NT2/D1 (cell line): ENCODE measurements around the gene WBP1.
A peak's percentile ranks its signal among the peaks of the same experiment; 100 is the strongest.

Experiments used
- DNase-seq: peaks from one replicate; pipeline ENCODE4 v3.0.0-alpha.2; 2011; ENCODE audit warnings: low read depth, low spot score
- H3K27me3 ChIP-seq: 2 replicates; pipeline ENCODE4 v1.6.0; 2011; ENCODE audit warnings: mild to moderate bottlenecking; ENCODE audit not compliant: insufficient read length, insufficient read depth
- H3K36me3 ChIP-seq: 2 replicates; pipeline ENCODE4 v1.6.1; 2011; ENCODE audit warnings: mild to moderate bottlenecking, low read length, mixed read lengths; ENCODE audit not compliant: insufficient read depth, insufficient read length
- H3K4me1 ChIP-seq: 2 replicates; pipeline ENCODE4 v1.5.1; 2011; ENCODE audit not compliant: insufficient read depth, insufficient read length
- H3K4me3 ChIP-seq: 2 replicates; pipeline ENCODE4 v1.5.1; 2011; ENCODE audit warnings: low read depth; ENCODE audit not compliant: insufficient read length
- H3K9ac ChIP-seq: 2 replicates; pipeline ENCODE4 v1.6.0; 2011; ENCODE audit warnings: low read depth; ENCODE audit not compliant: insufficient read length
- H3K9me3 ChIP-seq: 2 replicates; pipeline ENCODE4 v1.5.1; 2011; ENCODE audit warnings: mild to moderate bottlenecking, low read length; ENCODE audit not compliant: insufficient read depth
- SUZ12 ChIP-seq: IDR thresholded peaks from 2 replicates; pipeline ENCODE4 v1.6.1; 2011; ENCODE audit not compliant: insufficient read length, insufficient read depth; ENCODE audit errors: extremely low read depth
- YY1 ChIP-seq: IDR thresholded peaks from 2 replicates; pipeline ENCODE4 v1.6.1; 2011; ENCODE audit not compliant: insufficient read length, insufficient read depth
- ZNF274 ChIP-seq: IDR thresholded peaks from 2 replicates; pipeline ENCODE4 v1.6.1; 2011; ENCODE audit warnings: mild to moderate bottlenecking, low read depth, low read length

WBP1 gene

GRCh38 chr2:74471332-74472065 lies 13.3 kb downstream of the WBP1 start:
- Histone ChIP-seq H3K9ac (peak overlapping the region; percentile 99), H3K36me3 (peaks cover 23% of the 10 kb centered on the region), H3K4me1 (no peaks in the 10 kb centered on the region), H3K9me3 (no peaks in the 10 kb centered on the region), H3K4me3 (peak overlapping the region; percentile 92), H3K27me3 (no peaks in the 10 kb centered on the region)
- no peak for TF ChIP-seq YY1
- TF ChIP-seq ZNF274, result no peak
- TF ChIP-seq SUZ12, result no peak
- DNase-seq, result no peak

DNA sequence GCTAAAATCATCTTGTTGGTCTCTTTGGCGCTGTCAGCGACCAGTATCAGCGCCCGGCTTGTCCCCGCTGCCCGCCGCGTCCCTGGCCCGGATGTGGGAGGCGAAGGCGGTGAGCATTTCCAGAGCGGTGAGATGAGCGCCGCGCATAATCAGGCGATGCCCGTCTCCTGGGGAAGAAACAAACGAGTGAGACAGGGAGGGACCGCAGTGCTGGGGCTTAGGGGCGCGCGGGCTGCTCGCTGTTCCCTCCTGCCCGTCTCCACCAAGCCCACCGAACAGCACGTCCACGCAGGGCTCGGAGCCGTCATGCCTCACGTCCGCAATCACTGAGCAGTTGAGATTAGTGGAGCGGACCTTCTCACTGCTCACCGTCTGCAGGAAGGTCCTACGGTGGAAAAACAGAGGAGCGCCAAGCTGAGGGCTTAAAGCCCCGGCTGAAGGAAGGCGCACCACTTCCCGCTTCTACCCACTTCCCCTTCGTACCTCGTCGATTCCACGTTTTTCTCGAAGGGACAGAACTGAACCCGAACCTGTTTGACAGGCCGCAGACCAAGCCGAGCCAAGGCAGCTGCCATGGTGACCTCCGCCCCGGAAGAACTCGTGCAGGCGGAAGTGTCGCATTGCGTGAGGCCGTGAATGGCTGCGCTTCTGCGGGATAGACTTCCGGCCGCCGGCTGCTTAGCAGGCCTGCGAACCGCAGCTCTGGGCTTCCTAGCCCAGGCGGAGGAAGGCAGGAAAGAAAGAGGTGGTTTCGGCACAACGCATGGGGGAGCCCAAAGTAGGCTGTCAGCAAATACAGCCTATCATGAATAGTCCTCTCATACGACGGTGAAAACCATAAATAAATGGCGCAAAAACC lies 14.1 kb downstream of the WBP1 start, which contains the start of gene MRPL53:
Gene MRPL53 (minus strand): TSS at position 595 of the 859 bp plus-strand sequence. CDS start 20 bp downstream, at position 575.
- peak within 1 kb of the TSS; percentile 92 for H3K4me3 ChIP-seq
- no peaks in the 10 kb centered on the region for H3K27me3 ChIP-seq
- peaks cover 31% of the 10 kb centered on the region for H3K36me3 ChIP-seq
- TF ChIP-seq SUZ12 (no peak), YY1 (peak; percentile 74)
- no peaks in the 10 kb centered on the region for H3K9me3 ChIP-seq
- DNase-seq, result peak; percentile 92
- H3K4me1 ChIP-seq, result no peaks in the 10 kb centered on the region
- peak within 1 kb of the TSS; percentile 99 for H3K9ac ChIP-seq

DNA sequence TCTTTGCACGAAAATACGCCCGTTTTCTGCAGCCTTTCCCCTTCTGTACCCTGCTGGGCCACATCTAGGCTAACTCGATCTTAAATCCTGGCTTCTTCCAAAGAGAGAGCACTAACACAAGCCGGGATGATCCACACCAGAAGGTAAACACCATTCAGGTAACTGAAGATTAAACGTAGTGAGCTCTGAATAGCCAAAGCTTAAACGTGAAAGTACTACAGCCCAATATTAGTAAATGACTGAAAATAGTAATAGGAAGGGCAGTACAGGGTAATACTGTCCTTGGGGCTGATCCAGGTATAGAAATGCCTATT lies 14.7 kb downstream of the WBP1 start:
- peak overlapping the region; percentile 92 for H3K4me3 ChIP-seq
- peaks cover 36% of the 10 kb centered on the region for H3K36me3 ChIP-seq
- H3K27me3 ChIP-seq, result no peaks in the 10 kb centered on the region
- TF ChIP-seq YY1 (no peak), SUZ12 (no peak), ZNF274 (no peak)
- no peaks in the 10 kb centered on the region for H3K9me3 ChIP-seq
- H3K4me1 ChIP-seq, result no peaks in the 10 kb centered on the region
- H3K9ac ChIP-seq, result peak overlapping the region; percentile 99
- no peak for DNase-seq

DNA sequence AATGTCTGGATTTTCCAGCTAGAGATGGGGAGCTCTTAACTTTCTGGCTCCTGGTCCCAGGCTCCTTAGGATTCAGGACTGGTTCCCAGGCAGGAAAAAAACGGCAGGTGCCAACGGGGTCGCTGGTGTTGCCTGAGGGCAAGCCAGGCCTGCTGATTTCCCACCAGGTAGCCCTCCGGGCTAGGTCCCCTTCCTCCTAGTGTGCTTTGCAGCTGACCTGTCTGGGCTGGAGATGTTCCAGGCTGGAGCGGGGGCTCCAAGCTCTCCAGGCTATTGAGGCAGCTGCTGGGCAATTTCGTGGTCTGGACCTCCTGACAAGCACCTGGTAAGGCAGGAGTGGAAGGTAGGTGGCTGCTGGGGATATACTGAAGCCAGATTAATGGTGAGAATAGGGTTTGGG lies 16.2 kb downstream of the WBP1 start:
- H3K4me3 ChIP-seq, result no peak overlapping the region
- TF ChIP-seq SUZ12 (no peak), ZNF274 (no peak), YY1 (no peak)
- peaks cover 46% of the 10 kb centered on the region for H3K36me3 ChIP-seq
- no peaks in the 10 kb centered on the region for H3K27me3 ChIP-seq
- H3K9me3 ChIP-seq, result no peaks in the 10 kb centered on the region
- no peak overlapping the region for H3K9ac ChIP-seq
- no peak for DNase-seq
- H3K4me1 ChIP-seq, result no peaks in the 10 kb centered on the region

DNA sequence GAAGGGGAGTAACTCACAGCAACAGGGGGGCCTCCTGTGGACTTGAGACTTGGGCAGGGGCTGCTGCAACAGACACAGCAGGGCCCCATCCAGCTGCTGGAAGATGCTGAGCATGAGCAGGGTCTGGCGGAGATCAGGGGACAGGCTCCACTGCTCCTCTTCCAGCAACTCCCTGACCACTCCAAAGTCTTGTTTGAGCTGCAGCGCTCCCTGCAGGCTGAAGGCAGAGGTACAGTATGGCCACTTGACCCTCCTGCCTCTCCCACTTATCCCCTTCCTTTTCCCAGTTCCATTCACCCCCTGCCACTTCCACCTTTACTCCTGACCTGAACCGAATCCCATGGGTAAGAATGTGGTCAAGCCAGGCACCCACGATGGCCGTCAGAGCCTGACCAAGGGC lies 16.7 kb downstream of the WBP1 start:
- TF ChIP-seq SUZ12 (no peak), ZNF274 (no peak), YY1 (no peak)

GRCh38 chr2:74481431-74481830 lies 23.2 kb downstream of the WBP1 start:
- peak overlapping the region; percentile 75 for H3K4me3 ChIP-seq
- peak overlapping the region; percentile 85 for H3K9ac ChIP-seq
- TF ChIP-seq SUZ12 (no peak), YY1 (no peak), ZNF274 (no peak)
- no peaks in the 10 kb centered on the region for H3K9me3 ChIP-seq
- no peaks in the 10 kb centered on the region for H3K27me3 ChIP-seq
- H3K36me3 ChIP-seq, result peaks cover 48% of the 10 kb centered on the region
- DNase-seq, result no peak
- H3K4me1 ChIP-seq, result peaks cover 3% of the 10 kb centered on the region

More for the DNA sequence above, 16.7 kb downstream of the WBP1 start:
- Histone ChIP-seq H3K4me3 (no peak overlapping the region), H3K9ac (no peak overlapping the region), H3K9me3 (no peaks in the 10 kb centered on the region), H3K36me3 (peaks cover 50% of the 10 kb centered on the region), H3K27me3 (no peaks in the 10 kb centered on the region), H3K4me1 (no peaks in the 10 kb centered on the region)
- no peak for DNase-seq

DNA sequence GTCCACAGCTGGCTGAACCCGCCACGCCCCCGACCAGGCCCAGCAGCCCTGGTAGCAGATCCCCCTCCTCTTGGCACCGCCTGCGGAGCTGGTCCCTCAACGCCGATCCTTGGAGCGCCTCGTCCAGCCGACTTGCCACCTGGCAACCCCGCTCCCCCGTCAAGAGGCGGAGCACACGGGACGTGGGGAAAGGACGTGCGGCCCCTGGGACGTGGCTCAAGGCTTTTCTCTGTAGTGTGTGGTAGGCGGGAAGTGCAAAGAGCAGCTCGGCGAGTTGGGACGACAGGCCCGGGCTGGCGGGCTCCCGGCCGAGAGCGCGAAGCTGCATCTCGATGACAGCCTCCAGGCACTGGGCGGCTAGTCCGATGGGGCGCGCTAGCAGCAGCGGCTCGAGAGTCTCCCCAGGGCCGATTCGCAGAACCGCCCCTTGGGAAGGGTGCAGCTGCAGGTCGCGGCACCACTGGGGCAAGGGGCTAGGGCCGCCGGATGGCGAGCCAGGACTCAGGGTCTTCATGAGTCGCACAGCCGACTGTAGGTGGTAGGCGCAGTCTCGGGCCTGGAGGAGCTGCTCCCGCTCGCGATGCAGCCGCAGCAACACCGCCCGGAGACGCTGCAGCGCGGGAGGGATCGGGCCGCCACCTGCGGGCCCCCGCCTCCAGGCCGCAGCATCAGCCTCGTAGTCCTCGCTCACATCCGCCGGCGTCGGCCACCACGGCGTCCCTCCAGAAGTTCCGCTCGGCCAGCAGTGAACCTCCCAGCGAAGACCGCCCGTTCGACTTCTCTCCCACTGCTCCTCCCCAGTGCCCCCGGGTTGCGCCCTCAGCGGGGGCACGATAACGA lies 23.9 kb downstream of the WBP1 start:
- Histone ChIP-seq H3K4me1 (peaks cover 3% of the 10 kb centered on the region), H3K36me3 (peaks cover 41% of the 10 kb centered on the region), H3K27me3 (no peaks in the 10 kb centered on the region), H3K9ac (peak overlapping the region; percentile 85), H3K9me3 (no peaks in the 10 kb centered on the region), H3K4me3 (peak overlapping the region; percentile 75)
- TF ChIP-seq ZNF274, result no peak
- no peak for TF ChIP-seq YY1
- TF ChIP-seq SUZ12, result no peak
- no peak for DNase-seq
